Measurements from ENCODE around the gene NR3C1.

The NR3C1 gene

GRCh38 chr5:143401227-143402016 is 2.1 kb downstream of the NR3C1 start:
- no peak for DNase-seq (ENCODE audit: extremely low spot score)
- CTCF ChIA-PET = interaction anchor here (0.7 to 2.1 kb wide), 7 partner anchors 45 to 462 kb away, joined by 3 to 6 read pairs (median 4); no protein-coding TSS in a partner anchor
- TF ChIP-seq, protein P1, sequence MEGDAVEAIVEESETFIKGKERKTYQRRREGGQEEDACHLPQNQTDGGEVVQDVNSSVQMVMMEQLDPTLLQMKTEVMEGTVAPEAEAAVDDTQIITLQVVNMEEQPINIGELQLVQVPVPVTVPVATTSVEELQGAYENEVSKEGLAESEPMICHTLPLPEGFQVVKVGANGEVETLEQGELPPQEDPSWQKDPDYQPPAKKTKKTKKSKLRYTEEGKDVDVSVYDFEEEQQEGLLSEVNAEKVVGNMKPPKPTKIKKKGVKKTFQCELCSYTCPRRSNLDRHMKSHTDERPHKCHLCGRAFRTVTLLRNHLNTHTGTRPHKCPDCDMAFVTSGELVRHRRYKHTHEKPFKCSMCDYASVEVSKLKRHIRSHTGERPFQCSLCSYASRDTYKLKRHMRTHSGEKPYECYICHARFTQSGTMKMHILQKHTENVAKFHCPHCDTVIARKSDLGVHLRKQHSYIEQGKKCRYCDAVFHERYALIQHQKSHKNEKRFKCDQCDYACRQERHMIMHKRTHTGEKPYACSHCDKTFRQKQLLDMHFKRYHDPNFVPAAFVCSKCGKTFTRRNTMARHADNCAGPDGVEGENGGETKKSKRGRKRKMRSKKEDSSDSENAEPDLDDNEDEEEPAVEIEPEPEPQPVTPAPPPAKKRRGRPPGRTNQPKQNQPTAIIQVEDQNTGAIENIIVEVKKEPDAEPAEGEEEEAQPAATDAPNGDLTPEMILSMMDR (IDR thresholded peaks at IDR 0.05; ENCODE audit: control extremely low read depth, extremely low read depth, low read depth, missing control alignments) = no peak
- POLR2A ChIA-PET = interaction anchor here (0.6 to 1.6 kb wide), 4 partner anchors 10 to 399 kb away, joined by 3 read pairs; no protein-coding TSS in a partner anchor

GRCh38 chr5:143400541-143401226 is 2.8 kb downstream of the NR3C1 start:
- DNase-seq (ENCODE audit: extremely low spot score) = no peak
- ChIA-PET POLR2A (interaction anchor here (0.6 to 1.6 kb wide), 4 partner anchors 10 to 398 kb away, joined by 3 read pairs; no protein-coding TSS in a partner anchor), CTCF (interaction anchor here (0.8 to 2.1 kb wide), 6 partner anchors 44 to 462 kb away, joined by 3 to 6 read pairs (median 4); no protein-coding TSS in a partner anchor)
- TF ChIP-seq, protein P1 (IDR thresholded peaks at IDR 0.05; ENCODE audit: control extremely low read depth, extremely low read depth, low read depth, missing control alignments) = no peak

- TF ChIP-seq, protein P1 (IDR thresholded peaks at IDR 0.05; ENCODE audit: control extremely low read depth, extremely low read depth, low read depth, missing control alignments) = no peak
- no peak for DNase-seq (ENCODE audit: extremely low spot score)
- ChIA-PET CTCF (interaction anchor here (1.2 to 2.1 kb wide), 3 partner anchors 44 to 461 kb away, joined by 3 to 6 read pairs (median 5); no protein-coding TSS in a partner anchor), POLR2A (interaction anchor here (0.9 to 1.6 kb wide), 2 partner anchors 11 to 186 kb away, joined by 3 read pairs; no protein-coding TSS in a partner anchor)
These were observed 3.6 kb downstream of the NR3C1 start for GRCh38 chr5:143399616-143400540.

DNA sequence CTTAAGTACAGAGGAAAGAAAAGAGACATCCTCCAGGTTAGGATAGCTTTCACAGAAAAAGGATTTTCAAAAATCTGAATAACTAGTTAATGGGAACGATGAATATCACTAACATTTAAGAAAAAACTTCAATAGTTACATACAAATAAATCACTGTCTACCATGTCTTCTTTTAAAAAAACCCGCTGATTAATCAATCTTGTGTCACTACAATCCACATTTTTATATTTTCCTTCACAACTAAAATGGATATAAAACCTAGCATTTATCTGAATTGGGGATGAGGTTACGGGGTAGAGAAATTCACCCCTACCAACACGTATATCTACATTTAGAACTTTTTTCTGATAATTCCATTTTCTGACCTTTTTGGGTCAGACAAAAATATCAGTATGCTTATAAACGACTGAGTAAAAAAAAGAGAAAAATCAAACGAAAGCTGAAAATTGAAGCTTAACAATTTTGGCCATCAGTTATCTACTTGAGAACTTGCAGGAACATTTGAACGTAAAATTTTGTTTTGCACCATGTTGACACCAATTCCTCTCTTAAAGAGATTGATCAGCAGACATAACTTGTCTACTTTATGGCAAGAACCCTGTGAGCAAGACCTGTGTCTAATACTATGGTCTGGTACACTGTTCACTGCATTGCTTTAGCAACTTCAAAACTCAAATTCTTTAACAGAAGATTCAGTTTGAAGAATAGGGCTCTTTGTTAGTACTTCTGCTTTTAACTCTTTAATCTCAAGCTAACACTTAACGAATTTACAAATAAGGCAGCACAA is 4.8 kb downstream of the NR3C1 start:
- ChIA-PET POLR2A (interaction anchor here (1.1 kb wide), 1 partner anchor 396 kb away, joined by 3 read pairs; no protein-coding TSS in a partner anchor), CTCF (interaction anchor here (1.0 kb wide), 2 partner anchors 37 to 171 kb away, joined by 3 read pairs; no protein-coding TSS in a partner anchor)
- TF ChIP-seq, protein P1 (IDR thresholded peaks at IDR 0.05; ENCODE audit: control extremely low read depth, extremely low read depth, low read depth, missing control alignments) = no peak
- no peak for DNase-seq (ENCODE audit: extremely low spot score)

GRCh38 chr5:143398053-143398355 is 5.5 kb downstream of the NR3C1 start:
- ChIA-PET CTCF (interaction anchor here (1.0 kb wide), 1 partner anchor 170 kb away, joined by 3 read pairs; no protein-coding TSS in a partner anchor), POLR2A (interaction anchor here (1.1 kb wide), 1 partner anchor 395 kb away, joined by 3 read pairs; no protein-coding TSS in a partner anchor)
- TF ChIP-seq, protein P1 (IDR thresholded peaks at IDR 0.05; ENCODE audit: control extremely low read depth, extremely low read depth, low read depth, missing control alignments) = no peak
- no peak for DNase-seq (ENCODE audit: extremely low spot score)
